Astrocyte (in vitro differentiated cells and primary cell): ENCODE results near the gene SMARCD1.

ENCODE experiments used
- CTCF ChIP-seq: IDR thresholded peaks from 2 replicates; pipeline ENCODE4 v1.5.1; 2011; ENCODE audit warnings: low read depth, mild to moderate bottlenecking, inconsistent platforms, low read length, moderate library complexity; ENCODE audit not compliant: insufficient read depth
- EZH2 ChIP-seq: IDR thresholded peaks from 2 replicates; pipeline ENCODE4 v1.6.1; 2012; ENCODE audit warnings: mild to moderate bottlenecking, low read length, inconsistent platforms; ENCODE audit not compliant: insufficient read depth

DNA sequence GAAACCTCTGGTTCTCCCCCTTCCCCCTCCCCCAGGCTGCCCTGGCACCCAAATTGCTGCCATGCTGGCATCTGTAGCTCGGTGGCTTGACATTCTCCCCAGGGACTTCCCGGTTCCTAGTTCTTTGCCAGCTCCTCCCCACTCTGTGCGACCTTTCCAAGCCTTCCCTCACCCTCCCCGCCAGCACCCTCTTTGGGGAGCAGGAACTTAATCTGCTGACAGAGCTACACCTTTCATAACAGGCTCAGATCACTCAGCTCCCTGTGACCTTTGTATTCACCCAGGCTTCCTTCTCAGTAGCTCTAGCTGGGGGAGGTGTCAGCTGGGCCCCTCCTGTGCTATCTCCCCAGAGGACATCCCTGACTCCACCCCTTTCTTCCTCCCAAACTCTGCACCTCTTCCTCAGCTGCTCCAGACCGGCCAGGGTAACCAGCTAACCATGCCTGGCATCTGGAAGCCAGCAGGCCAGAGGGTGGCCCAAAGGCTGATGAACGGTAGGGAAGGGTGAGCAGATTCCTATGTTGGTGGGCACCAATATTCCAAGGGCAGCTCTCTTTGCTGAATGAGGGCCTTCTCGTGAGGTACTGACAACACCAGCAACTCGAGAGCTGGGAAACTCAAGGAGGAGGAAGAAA is 25.1 kb downstream of the SMARCD1 start:
- TF ChIP-seq CTCF = no peak
- no peak for TF ChIP-seq EZH2
